Epidermal melanocyte (primary cell): ENCODE measurements around the gene AIG1.

Experiments used
- DNase-seq: peaks from one replicate; pipeline ENCODE4 v3.0.0; 2011; ENCODE audit warnings: low spot score; ENCODE audit not compliant: insufficient read length

AIG1 gene

GRCh38 chr6:143194095-143194589 lies 133.5 kb downstream of the AIG1 start:
- DNase-seq = no peak

GRCh38 chr6:143195349-143195845 lies 134.7 kb downstream of the AIG1 start:
- DNase-seq = no peak

GRCh38 chr6:143196525-143197225 lies 136.0 kb downstream of the AIG1 start:
- DNase-seq = no peak

- DNase-seq = no peak
These were observed 136.7 kb downstream of the AIG1 start for GRCh38 chr6:143197377-143197776.

- no peak for DNase-seq
These were observed 137.6 kb downstream of the AIG1 start for GRCh38 chr6:143198312-143198711.

GRCh38 chr6:143199291-143199690 lies 138.6 kb downstream of the AIG1 start:
- no peak for DNase-seq

- no peak for DNase-seq
These were observed 139.6 kb downstream of the AIG1 start for GRCh38 chr6:143200167-143200770.

- no peak for DNase-seq
These were observed 143.4 kb downstream of the AIG1 start for GRCh38 chr6:143204045-143204444.

- DNase-seq = no peak
These were observed 144.4 kb downstream of the AIG1 start for GRCh38 chr6:143205131-143205535.

GRCh38 chr6:143205585-143205984 lies 144.9 kb downstream of the AIG1 start:
- no peak for DNase-seq

- no peak for DNase-seq
These were observed 145.3 kb downstream of the AIG1 start for GRCh38 chr6:143205991-143206390.

GRCh38 chr6:143206550-143206949 lies 145.9 kb downstream of the AIG1 start:
- DNase-seq = no peak

- no peak for DNase-seq
These were observed 149.7 kb downstream of the AIG1 start for GRCh38 chr6:143210420-143210819.

- DNase-seq = no peak
These were observed 153.2 kb downstream of the AIG1 start for GRCh38 chr6:143213859-143214376.

- no peak for DNase-seq
These were observed 154.7 kb downstream of the AIG1 start for GRCh38 chr6:143215363-143215762.

GRCh38 chr6:143215771-143216170 lies 155.1 kb downstream of the AIG1 start:
- no peak for DNase-seq

GRCh38 chr6:143218233-143218632 lies 157.5 kb downstream of the AIG1 start:
- DNase-seq = no peak

- DNase-seq = no peak
These were observed 161.0 kb downstream of the AIG1 start for GRCh38 chr6:143221698-143222097.

GRCh38 chr6:143222310-143222709 lies 161.6 kb downstream of the AIG1 start:
- no peak for DNase-seq

GRCh38 chr6:143222801-143223231 lies 162.1 kb downstream of the AIG1 start:
- DNase-seq = no peak

- no peak for DNase-seq
These were observed 163.2 kb downstream of the AIG1 start for GRCh38 chr6:143223895-143224294.

GRCh38 chr6:143224516-143224915 lies 163.8 kb downstream of the AIG1 start:
- no peak for DNase-seq

GRCh38 chr6:143225929-143226328 lies 165.2 kb downstream of the AIG1 start:
- no peak for DNase-seq
